Activated T-cell treated with anti-CD3 and anti-CD28 coated beads for 1 hour (primary cell): ENCODE data around the gene DGCR8.

Source experiments
- DNase-seq: peaks from one replicate; pipeline ENCODE4 v3.0.0-alpha.2; 2020; ENCODE audit warnings: low read depth

Gene DGCR8

GRCh38 chr22:20138417-20138738, 58.3 kb downstream of the DGCR8 start:
- DNase-seq = no peak

- no peak for DNase-seq
Observed at GRCh38 chr22:20138868-20139267, 58.8 kb downstream of the DGCR8 start.

GRCh38 chr22:20139391-20140106, 59.5 kb downstream of the DGCR8 start:
- no peak for DNase-seq

GRCh38 chr22:20140107-20140445, 60.0 kb downstream of the DGCR8 start:
- no peak for DNase-seq

- DNase-seq = no peak
Observed at GRCh38 chr22:20140521-20140964, 60.5 kb downstream of the DGCR8 start.

GRCh38 chr22:20141186-20142077, 61.4 kb downstream of the DGCR8 start:
- DNase-seq = no peak

GRCh38 chr22:20142711-20143621, 62.9 kb downstream of the DGCR8 start:
- DNase-seq = no peak

- DNase-seq = no peak
Observed at GRCh38 chr22:20143883-20144665, 64.0 kb downstream of the DGCR8 start.

- no peak for DNase-seq
Observed at GRCh38 chr22:20145206-20145831, 65.3 kb downstream of the DGCR8 start.

- DNase-seq = no peak
Observed at GRCh38 chr22:20145832-20146223, 65.8 kb downstream of the DGCR8 start.

- DNase-seq = no peak
Observed at GRCh38 chr22:20146777-20147176, 66.7 kb downstream of the DGCR8 start.

- DNase-seq = no peak
Observed at GRCh38 chr22:20147237-20147988, 67.4 kb downstream of the DGCR8 start.

- DNase-seq = no peak
Observed at GRCh38 chr22:20148414-20148813, 68.4 kb downstream of the DGCR8 start.

- no peak for DNase-seq
Observed at GRCh38 chr22:20149257-20150250, 69.5 kb downstream of the DGCR8 start.

GRCh38 chr22:20150381-20151275, 70.6 kb downstream of the DGCR8 start, which contains the start of gene CCDC188:
TSS of gene CCDC188 (minus strand) at chr22:20151055. CDS start at chr22:20150986, 69 bp downstream.
- no peak for DNase-seq

GRCh38 chr22:20151276-20151588, 71.2 kb downstream of the DGCR8 start:
- no peak for DNase-seq

GRCh38 chr22:20152464-20152890, 72.4 kb downstream of the DGCR8 start:
- DNase-seq = no peak

- DNase-seq = no peak
Observed at GRCh38 chr22:20153945-20154344, 73.9 kb downstream of the DGCR8 start.
